Smooth muscle cell of the brain vasculature (primary cell): Measurements from ENCODE around the gene SMIM13.

ENCODE experiments used
- DNase-seq: peaks from one replicate; pipeline ENCODE4 v3.0.0-alpha.2; 2012; ENCODE audit warnings: low read depth, low spot score

SMIM13 gene

GRCh38 chr6:11121851-11122250 is 28.2 kb downstream of the SMIM13 start:
- DNase-seq = no peak

DNA sequence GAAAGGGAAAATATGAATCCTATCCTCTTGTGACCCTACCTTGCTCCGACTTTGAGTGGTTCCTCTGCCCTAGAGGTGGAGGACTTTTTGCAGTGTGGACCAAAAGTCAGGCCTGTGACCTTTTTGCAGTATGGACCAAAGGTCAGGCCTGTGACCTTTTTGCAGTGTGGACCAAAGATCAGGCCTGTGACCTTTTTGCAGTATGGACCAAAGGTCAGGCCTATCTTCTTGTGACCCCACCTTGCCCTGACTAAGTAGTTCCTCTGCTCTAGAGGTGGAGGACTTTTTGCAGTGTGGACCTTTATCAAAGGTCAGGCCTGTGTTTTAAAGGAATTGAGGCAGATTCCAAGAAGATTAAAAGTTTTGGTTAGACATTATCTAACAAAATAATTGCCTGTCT is 28.7 kb downstream of the SMIM13 start:
- no peak for DNase-seq

GRCh38 chr6:11123978-11124377 is 30.3 kb downstream of the SMIM13 start:
- no peak for DNase-seq

- no peak for DNase-seq
Observed at GRCh38 chr6:11126876-11127275, 33.2 kb downstream of the SMIM13 start.

- DNase-seq = no peak
Observed at GRCh38 chr6:11128608-11129007, 35.0 kb downstream of the SMIM13 start.

DNA sequence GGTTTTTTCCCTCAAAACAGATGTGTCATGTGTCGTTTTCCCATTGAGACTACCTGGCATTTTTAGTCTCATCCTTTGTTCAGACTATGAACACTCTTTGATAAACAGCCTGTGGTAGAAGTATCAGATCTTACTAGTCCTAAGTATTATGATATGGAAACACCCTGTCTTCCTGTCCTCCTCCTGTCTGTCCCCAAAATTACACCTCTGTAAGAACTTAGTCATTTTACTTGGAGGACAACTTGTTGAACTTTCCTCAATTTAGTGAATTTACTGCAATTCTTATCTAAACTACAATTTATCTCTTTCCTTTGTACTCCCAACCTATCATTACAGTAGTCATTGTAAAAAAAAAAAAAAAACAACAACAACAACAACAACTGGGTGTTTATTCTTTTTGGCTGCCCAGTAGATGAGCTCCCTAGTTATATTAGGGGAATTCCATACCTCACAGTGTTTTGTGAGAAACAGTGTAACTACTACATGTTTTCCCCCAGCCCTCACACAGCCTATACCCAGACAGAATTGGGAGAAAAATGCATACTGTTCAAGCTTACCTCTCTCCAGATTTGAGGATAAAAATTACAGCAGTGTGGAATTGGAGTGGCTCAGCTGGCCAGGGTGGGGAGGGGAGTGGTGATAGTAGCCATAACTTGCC is 36.4 kb downstream of the SMIM13 start:
- no peak for DNase-seq

- DNase-seq = no peak
Observed at GRCh38 chr6:11130605-11131004, 37.0 kb downstream of the SMIM13 start.

GRCh38 chr6:11132194-11132888 is 38.7 kb downstream of the SMIM13 start:
- DNase-seq = no peak

DNA sequence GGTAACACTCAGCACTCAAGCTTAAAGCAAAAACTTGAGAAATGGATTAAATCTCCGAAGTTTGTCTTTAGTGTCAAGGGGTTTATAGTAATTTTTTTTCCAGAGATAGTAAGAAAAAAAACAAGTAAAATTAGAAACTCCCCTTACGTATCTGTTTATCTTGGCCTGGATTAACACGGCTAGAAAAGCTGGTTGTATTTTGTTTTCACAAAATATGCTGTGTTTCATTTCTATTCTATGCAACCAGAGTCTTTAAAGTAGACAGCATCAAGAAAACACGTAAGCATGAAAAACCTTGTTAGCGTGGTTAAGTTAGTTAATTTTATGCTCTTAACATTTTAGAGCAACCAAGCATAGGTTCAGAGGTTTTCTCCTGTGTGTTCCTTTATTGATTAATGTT is 39.6 kb downstream of the SMIM13 start:
- no peak for DNase-seq

GRCh38 chr6:11136809-11137208 is 43.2 kb downstream of the SMIM13 start:
- no peak for DNase-seq

GRCh38 chr6:11139051-11139960 is 45.7 kb downstream of the SMIM13 start:
- no peak for DNase-seq

- DNase-seq = no peak
Observed at GRCh38 chr6:11140056-11140455, 46.4 kb downstream of the SMIM13 start.

- no peak for DNase-seq
Observed at GRCh38 chr6:11141295-11141694, 47.7 kb downstream of the SMIM13 start.

DNA sequence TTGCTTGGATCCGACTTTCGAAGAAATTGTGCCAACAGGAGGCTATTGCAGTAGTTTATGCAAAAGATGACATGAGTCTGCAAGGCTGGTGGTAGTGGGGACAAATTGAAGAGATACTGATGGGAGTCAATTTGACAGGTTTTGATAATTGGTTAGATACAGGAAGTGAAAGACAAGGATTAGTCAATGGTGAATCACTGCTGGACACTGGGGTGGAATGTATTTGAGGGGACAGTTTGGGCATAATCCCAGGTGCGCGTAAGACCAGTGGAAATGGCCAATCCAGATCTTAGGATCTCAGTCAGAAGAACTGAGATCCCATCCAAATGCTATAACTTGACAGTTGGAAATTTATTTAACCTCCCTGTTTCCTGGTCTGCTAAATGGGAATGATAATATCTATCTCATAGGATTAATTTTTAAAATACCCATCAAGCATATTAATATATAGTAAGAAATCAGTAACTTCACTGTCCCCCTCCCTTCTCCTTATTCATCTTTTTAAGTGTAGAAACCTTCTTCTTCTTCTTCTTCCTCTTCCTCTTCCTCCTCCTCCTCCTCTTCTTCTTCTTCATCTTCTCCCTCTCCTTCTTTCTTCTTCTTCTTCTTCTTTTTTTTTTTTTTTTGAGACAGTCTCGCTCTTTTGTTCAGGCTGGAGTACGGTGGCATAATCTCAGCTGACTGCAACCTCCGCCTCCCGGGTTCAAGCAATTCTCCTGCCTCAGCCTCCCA is 48.8 kb downstream of the SMIM13 start:
- no peak for DNase-seq

GRCh38 chr6:11143394-11144371 is 50.0 kb downstream of the SMIM13 start:
- DNase-seq = no peak

DNA sequence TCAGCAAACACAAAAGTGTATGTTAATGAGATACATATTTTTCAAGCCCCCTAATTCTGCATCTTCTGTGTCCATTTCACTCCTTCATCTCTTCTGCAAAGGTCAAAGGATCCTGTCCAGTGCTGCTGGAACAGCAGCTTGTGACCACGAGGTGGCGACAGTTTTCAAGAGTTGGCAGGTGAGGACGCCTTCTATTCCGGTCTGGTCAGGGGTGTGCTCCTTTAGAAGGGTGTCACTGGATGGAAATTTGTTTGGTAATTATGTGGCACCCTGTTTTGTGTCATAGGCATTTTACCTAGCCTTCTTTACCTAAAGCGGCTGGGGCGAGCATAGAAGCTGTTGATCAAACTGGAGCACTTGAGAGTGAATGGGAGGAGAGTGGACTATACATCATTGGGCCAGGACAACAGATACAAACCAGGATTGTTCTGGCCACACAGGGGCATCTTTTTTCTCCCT is 50.8 kb downstream of the SMIM13 start:
- peak; percentile 57 for DNase-seq

DNA sequence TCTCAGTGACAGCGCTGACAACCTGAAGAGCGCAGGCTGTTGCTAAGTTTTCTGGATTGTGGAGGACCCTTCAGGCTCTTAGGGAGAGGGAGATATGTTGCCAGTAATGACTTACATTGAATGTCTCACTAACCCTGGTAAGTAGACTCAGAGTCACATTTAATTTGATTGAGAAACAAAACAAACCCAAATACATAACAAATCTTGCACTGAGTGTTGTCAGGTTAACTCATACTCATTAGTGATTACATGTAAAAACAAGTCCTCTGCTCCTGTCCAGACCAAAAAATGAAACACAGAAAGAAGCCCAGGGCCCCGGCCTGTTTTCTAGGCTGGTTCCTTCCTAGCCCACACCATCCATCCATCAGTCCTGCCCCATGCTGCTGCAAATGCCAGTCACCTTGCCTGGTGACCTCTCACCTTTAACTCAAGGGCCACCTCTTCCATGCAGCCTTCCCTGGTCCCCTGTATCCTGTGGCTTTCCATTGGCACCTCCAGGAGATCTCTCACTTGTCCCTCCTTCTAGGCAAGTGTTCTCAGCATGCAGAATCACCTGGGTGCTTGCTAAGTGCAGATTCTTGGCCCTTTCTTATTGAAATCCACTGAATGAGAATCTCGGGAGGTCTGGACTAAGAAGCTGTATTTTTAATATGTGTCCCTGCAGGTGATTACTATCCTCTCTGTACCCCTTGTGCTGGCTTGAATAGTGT is 52.6 kb downstream of the SMIM13 start:
- DNase-seq = no peak

GRCh38 chr6:11149551-11149950 is 55.9 kb downstream of the SMIM13 start:
- DNase-seq = no peak

DNA sequence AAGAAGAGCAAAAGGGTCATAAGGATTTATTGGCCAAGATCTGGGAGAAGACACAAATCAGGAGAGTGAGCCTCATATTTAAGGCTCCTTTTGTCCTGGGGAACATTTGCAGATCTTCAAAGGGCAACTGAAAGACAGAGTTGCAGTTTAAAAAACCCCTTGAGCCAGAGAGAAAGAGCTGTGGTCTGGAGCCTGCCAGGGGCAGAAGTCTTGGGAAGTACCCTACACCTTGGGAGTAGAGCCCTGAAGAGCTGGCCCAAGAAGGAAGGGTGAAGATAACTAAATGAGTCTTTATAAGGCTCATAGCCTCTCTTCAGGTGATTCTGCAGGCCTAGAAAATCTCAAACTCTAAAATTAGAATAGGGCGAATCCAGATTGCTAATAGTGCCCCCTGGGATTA is 57.9 kb downstream of the SMIM13 start:
- no peak for DNase-seq

- DNase-seq = no peak
Observed at GRCh38 chr6:11152581-11152980, 58.9 kb downstream of the SMIM13 start.
